ENCODE results near the gene MSMB. TPM values are rescaled to one million over a fixed set of nuclear protein-coding genes. Genes with fewer than 3 reads are reported as not detected.
"Not testable (repeated sequence)": the region's sequence is repeated elsewhere in the genome, so short reads cannot be mapped to it uniquely, and the experiment has no call there.

The MSMB gene, protein sequence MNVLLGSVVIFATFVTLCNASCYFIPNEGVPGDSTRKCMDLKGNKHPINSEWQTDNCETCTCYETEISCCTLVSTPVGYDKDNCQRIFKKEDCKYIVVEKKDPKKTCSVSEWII
- not detected for total RNA-seq

DNA sequence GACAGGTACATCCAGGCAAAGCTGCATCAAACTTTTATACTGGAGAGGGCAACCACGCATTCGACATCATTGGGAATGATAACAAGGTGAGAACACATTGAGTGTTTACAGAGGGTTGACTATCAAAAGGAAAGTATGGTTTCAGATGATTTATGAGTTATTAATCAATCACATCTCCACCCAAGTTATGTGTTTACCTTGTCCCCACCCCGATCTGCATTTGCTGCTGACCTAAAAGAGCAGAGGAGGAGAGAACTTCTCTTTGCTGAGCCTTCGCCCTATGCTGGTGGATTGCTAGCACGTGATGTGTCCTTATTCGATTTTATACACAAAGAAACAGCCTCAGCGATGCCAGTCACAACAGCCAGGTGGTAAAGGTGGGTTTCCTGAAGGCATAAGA is at the start of gene MSMB:
TSS of gene MSMB (minus strand) at position 9 of the 400 bp plus-strand sequence. CDS start 32 bp downstream, outside the sequence.
- DNase-seq = no peak
- 92 to 93% methylated on average over 7 of the region's 7 CpGs for WGBS, 2 donors
- Histone ChIP-seq H3K4me3 (replicated peaks in 1 of 3) (no peak within 1 kb of the TSS), H3K27ac (no peak within 1 kb of the TSS), H3K9me3 (no peaks in the 10 kb centered on the region), H3K4me1 (no peaks in the 10 kb centered on the region), H3K36me3 (no peaks in the 10 kb centered on the region), H3K27me3 (no peaks in the 10 kb centered on the region)
- intact Hi-C loops (cut with DNase I) = no loop called here
- no peak for TF ChIP-seq POLR2A (IDR thresholded peaks at IDR 0.05)
- TF ChIP-seq, protein P1, sequence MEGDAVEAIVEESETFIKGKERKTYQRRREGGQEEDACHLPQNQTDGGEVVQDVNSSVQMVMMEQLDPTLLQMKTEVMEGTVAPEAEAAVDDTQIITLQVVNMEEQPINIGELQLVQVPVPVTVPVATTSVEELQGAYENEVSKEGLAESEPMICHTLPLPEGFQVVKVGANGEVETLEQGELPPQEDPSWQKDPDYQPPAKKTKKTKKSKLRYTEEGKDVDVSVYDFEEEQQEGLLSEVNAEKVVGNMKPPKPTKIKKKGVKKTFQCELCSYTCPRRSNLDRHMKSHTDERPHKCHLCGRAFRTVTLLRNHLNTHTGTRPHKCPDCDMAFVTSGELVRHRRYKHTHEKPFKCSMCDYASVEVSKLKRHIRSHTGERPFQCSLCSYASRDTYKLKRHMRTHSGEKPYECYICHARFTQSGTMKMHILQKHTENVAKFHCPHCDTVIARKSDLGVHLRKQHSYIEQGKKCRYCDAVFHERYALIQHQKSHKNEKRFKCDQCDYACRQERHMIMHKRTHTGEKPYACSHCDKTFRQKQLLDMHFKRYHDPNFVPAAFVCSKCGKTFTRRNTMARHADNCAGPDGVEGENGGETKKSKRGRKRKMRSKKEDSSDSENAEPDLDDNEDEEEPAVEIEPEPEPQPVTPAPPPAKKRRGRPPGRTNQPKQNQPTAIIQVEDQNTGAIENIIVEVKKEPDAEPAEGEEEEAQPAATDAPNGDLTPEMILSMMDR (IDR thresholded peaks at IDR 0.05) = no peak

DNA sequence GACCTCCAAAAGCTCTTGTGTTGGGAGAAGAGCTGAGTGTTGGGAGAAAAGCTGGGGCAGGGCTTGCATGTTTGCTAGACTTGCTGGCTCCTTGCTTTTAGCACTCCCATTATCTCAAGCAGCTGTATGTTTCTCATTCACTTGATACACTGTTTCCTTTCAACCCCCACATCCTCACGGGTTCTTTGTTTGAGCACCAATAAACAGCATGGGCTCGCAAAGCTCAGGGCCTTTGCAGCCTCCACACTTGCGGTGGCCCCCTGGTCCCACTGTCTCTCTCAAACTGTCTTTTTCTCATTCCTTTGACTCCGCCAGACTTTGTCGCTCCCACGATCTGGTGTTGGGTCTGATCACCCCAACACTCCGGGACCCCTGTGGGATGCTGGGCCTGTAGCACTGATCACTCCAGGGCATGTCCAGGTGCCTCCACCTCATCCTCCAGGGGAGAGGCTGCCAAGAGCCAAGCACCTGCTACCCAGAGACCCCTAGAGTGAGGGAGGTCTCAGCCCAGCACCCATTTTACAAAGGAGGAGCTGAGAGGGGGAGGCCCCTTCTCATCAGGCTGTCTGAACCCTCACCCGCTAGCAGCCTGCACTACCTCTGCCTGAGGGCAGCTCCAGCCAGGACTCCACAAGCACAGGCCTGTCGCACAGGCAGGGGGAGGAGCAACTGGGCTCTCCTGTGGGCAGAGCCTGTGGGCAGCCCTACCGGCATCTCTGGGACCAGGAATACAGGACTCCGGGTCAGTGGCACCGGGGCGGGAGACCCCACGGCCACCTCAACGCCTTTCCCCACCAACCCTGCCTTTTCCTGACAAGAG is 49.1 kb upstream of the MSMB start:
- no peak for TF ChIP-seq POLR2A (IDR thresholded peaks at IDR 0.05)
- TF ChIP-seq, protein P1 (IDR thresholded peaks at IDR 0.05) = no peak
- Histone ChIP-seq H3K27ac (no peak overlapping the region), H3K27me3 (no peaks in the 10 kb centered on the region), H3K4me3 (replicated peaks in 1 of 3) (no peak overlapping the region), H3K36me3 (no peaks in the 10 kb centered on the region), H3K4me1 (no peaks in the 10 kb centered on the region), H3K9me3 (no peaks in the 10 kb centered on the region)
- DNase-seq = no peak
- WGBS, 2 donors = 85 to 86% methylated on average over 8 to 12 of the region's 15 CpGs
- intact Hi-C loops (cut with DNase I) = no loop called here

DNA sequence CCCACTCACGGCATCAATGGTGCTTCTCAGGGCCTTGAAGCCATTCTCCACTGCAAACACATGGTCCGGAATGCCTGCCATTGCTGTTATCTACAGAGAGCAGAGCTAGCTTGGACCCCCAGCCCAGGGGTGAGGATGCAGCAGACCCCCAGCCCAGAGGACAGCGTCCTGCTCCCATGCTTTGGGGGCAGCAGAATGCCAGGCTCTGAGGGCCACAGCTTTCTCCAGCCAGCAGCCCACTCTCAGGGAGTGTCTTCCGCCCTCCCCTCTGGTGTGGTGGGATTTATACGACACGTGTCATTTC is 48.1 kb upstream of the MSMB start:
- Histone ChIP-seq H3K4me1 (no peaks in the 10 kb centered on the region), H3K36me3 (no peaks in the 10 kb centered on the region), H3K27ac (no peak overlapping the region), H3K4me3 (replicated peaks in 1 of 3) (no peak overlapping the region), H3K27me3 (no peaks in the 10 kb centered on the region), H3K9me3 (no peaks in the 10 kb centered on the region)
- no peak for TF ChIP-seq POLR2A (IDR thresholded peaks at IDR 0.05)
- TF ChIP-seq, protein P1 (IDR thresholded peaks at IDR 0.05) = no peak
- intact Hi-C loops (cut with DNase I) = no loop called here
- 62 to 83% methylated on average over 4 to 6 of the region's 6 CpGs for WGBS, 2 donors
- no peak for DNase-seq

DNA sequence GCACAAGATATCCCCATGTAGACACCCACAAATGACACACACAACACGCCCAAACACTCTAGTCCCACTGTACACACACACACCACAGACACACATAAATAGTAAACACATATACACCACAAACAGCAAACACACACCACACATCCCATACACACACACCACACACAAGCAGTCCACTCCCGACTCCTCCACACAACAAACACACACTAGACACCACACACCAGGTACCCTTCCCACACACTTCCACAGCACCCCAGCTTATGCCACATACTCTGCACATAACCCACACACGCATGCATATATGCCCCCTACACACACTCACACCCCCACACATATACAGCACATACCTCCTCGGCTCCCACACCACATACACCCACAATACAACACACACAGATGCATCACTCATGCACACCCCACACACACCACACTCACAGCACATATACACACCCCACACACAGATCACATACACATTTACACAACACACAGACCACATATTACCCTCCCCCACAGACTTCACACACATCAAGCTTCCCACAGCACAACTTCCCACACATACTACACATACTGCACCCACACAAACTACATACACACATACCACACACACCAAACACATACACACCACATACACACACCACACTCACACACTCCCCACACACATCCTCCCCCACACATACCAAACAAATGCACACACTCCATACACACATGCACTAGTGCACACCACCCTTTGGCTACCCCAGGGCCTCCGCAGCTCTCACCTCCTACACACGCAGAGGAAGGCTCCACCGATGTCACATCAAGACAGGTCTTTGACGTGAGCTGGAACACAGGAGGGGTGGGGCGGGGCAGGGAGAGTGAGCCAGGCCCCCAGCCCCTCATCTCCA is 47.5 kb upstream of the MSMB start:
- H3K27me3 ChIP-seq; H3K4me1 ChIP-seq; H3K9me3 ChIP-seq; intact Hi-C loops (cut with DNase I); DNase-seq; H3K4me3 ChIP-seq (replicated peaks in 1 of 3); H3K27ac ChIP-seq; H3K36me3 ChIP-seq: not testable (repeated sequence)
- 75 to 86% methylated on average over 9 of the region's 9 CpGs for WGBS, 2 donors

DNA sequence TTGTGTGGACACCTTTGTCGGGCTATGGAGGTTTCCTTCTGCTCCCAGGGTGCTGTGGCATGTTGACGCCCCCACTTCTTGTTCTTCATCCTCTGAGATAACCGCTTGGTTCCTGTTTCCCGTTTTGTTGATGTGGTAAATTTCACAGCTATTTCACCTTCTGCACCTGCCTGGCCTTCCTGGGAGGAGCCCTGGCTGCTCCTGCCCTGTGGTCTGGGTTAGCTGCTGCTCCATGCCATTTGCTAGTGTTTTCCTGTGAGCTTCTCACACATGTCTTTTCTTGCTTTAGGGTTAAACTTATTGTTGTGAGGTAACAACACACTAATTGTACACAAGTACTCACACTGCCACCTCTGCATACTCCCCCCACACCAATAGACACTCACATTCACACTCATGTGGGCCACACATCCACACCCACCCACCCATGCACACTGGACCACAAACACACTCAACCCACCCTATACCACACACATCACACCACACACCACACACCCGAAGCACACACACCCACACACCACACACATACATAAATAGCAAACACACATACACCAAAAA is 46.5 kb upstream of the MSMB start:
- Histone ChIP-seq H3K9me3 (no peaks in the 10 kb centered on the region), H3K27me3 (no peaks in the 10 kb centered on the region), H3K36me3 (no peaks in the 10 kb centered on the region), H3K27ac (no peak overlapping the region), H3K4me3 (replicated peaks in 1 of 3) (no peak overlapping the region), H3K4me1 (no peaks in the 10 kb centered on the region)
- DNase-seq = no peak
- intact Hi-C loops (cut with DNase I) = no loop called here
- 60 to 66% methylated on average over 5 of the region's 5 CpGs for WGBS, 2 donors
- TF ChIP-seq, protein P1 (IDR thresholded peaks at IDR 0.05) = no peak
- TF ChIP-seq POLR2A (IDR thresholded peaks at IDR 0.05) = no peak
